ENCODE data around the gene KCNJ15. TPM values are rescaled to one million over a fixed set of nuclear protein-coding genes. Genes with fewer than 3 reads are reported as not detected.

KCNJ15 gene
- under 1 TPM; 0.15 to 0.17 TPM for total RNA-seq

DNA sequence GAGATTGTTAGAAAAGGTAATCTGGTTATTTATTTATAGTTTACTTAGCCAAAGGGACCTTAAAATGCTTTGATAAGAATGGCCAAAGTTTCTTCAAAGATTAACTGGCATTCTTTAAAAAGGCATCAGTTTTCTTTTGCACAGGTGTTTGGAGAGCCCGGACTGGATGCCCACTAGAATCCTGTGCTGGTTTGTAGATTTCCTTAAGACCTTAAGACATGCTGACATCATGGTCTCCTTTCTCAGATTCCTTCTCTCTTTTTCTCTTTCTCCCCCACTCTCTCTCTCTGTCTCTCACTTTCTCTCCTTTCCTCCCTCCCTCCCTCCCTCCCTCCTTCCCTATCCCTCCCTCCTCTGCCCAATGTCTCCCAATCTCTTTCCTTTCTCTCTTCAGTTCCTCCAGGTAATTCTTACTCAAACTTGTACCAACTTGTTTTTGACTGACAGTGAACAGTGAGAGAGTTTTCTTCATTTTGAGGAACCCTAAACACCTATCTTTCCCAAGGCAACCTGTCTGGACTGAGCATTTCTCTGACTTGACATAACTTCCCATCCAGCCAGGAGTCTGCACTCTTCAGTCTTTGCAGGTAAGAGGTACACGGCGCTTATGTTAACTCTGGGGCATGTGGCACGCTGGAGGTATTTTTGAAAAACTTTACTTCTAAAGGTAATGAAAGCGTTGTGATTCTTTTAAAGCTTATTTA is at the start of gene KCNJ15:
Gene KCNJ15, plus strand, starts transcription at position 393 of the 704 bp plus-strand sequence. CDS start 42,271 bp downstream, outside the sequence.
- DNase-seq: no peak
- Mint-ChIP-seq H3K36me3 (no peaks in the 10 kb centered on the region), H3K4me3 (no peak within 1 kb of the TSS), H3K27me3 (peaks cover 20% of the 10 kb centered on the region), H3K27ac (no peak within 1 kb of the TSS), H3K4me1 (ENCODE audit: low read depth) (no peaks in the 10 kb centered on the region), H3K9me3 (no peaks in the 10 kb centered on the region)
- ChIA-PET POLR2A (no interaction called here), CTCF (interaction anchor here (0.8 kb wide), 1 partner anchor 11 kb away, joined by 3 read pairs; no protein-coding TSS in a partner anchor)
- intact Hi-C loops (cut with micrococcal nuclease): no loop called here

DNA sequence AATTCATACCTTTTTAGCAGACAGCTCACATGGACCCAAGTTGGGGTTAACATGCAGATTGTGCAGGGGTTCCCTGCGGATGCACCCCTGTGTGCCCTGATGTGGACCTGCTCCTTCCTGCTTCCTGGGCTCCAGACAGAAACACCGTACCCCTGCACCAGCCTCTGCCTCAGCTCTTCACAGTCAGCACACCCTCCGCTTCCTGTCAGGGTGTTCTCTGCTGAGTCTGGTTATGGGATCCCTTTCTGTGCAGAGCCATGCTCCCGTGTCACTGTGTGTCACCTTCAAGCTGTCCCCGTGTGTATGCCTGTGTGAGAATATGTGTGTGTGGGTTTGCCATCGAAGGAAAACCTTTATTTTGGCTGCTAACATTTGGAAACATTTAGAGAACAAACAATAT is 48.7 kb upstream of the KCNJ15 start:
- CTCF ChIA-PET: interaction anchor here (1.8 kb wide), 1 partner anchor 144 kb away, joined by 6 read pairs; no protein-coding TSS in a partner anchor
- no peaks in the 10 kb centered on the region for H3K9me3 Mint-ChIP-seq
- H3K4me1 Mint-ChIP-seq (ENCODE audit: low read depth): peaks cover 3% of the 10 kb centered on the region
- no peak overlapping the region for H3K4me3 Mint-ChIP-seq
- no peak overlapping the region for H3K27ac Mint-ChIP-seq
- no peaks in the 10 kb centered on the region for H3K36me3 Mint-ChIP-seq
- POLR2A ChIA-PET: no interaction called here
- intact Hi-C loops (cut with micrococcal nuclease): no loop called here
- H3K27me3 Mint-ChIP-seq: peaks cover 20% of the 10 kb centered on the region
- no peak for DNase-seq

DNA sequence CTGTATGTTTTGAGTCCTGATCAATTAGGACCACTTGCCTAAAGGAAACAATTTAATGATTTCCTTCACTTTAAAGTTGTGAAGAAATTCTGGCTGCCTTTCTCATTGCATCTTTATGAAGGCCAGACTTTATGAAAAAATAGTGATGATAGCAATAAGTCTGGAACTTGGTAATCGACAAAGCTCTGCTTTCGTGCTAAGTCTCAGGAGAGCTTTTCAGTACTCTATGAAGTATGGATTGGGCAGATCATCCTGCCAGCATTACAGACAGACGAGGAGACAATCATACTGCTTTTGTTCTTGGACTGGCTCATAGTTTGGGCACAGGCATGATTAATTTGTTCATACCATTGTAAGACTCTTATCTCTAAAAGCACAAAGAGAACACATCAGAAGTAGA is 45.5 kb upstream of the KCNJ15 start:
- H3K4me1 Mint-ChIP-seq (ENCODE audit: low read depth): peaks cover 3% of the 10 kb centered on the region
- peaks cover 22% of the 10 kb centered on the region for H3K27me3 Mint-ChIP-seq
- no peak overlapping the region for H3K27ac Mint-ChIP-seq
- ChIA-PET CTCF (no interaction called here), POLR2A (no interaction called here)
- H3K9me3 Mint-ChIP-seq: no peaks in the 10 kb centered on the region
- no peak overlapping the region for H3K4me3 Mint-ChIP-seq
- intact Hi-C loops (cut with micrococcal nuclease): no loop called here
- no peak for DNase-seq
- no peaks in the 10 kb centered on the region for H3K36me3 Mint-ChIP-seq

DNA sequence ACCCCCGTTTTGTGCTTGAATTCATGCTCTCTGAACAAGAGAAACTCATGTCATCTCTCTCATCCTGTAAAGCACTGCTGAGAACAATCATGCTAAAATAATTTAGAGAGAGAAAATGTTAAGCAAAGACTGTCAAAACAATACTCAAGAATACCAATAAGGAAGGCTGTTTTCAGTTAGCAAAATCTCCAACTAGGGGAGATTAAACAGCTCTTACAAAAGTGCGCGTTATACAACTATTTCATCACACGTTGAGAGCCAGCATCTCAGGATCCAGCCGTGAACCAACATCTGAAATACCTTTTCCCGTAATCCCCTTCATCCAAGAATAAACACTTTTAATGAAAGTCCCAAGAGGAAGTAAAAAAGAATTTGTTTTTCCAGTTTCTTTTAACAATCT is 44.1 kb upstream of the KCNJ15 start:
- peaks cover 22% of the 10 kb centered on the region for H3K27me3 Mint-ChIP-seq
- CTCF ChIA-PET: interaction anchor here (1.8 kb wide), 1 partner anchor 143 kb away, joined by 7 read pairs; no protein-coding TSS in a partner anchor
- H3K4me3 Mint-ChIP-seq: no peak overlapping the region
- H3K36me3 Mint-ChIP-seq: no peaks in the 10 kb centered on the region
- POLR2A ChIA-PET: no interaction called here
- no peaks in the 10 kb centered on the region for H3K9me3 Mint-ChIP-seq
- peaks cover 3% of the 10 kb centered on the region for H3K4me1 Mint-ChIP-seq (ENCODE audit: low read depth)
- intact Hi-C loops (cut with micrococcal nuclease): no loop called here
- H3K27ac Mint-ChIP-seq: no peak overlapping the region
- no peak for DNase-seq

DNA sequence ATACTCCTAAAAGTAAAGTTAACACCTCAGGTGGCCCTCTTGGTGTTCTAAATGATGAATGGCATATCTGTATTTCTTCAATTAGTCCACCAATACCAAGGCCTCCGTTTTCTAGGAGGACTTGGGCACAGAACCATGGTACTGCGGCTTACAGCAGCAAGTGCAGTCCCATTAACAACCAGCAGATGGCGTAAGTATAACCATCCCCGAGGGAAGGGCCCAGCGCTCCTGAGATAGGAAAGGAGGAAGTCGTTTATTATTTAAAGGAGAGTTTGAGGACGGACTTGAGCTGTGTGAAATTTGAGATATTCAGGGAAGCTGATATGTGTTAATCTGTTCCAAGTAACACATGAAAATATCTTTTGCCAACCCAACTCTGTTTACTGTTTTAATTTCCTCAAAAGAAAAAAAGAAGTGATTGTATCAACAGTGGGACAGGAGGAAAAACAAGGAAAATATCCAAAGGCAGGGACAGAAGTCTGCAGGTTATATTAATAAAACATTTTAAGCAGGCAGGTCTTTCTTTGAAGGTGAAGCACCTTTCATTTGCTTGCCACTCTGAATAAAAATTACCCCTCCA is 37.7 kb upstream of the KCNJ15 start:
- H3K27me3 Mint-ChIP-seq: peaks cover 2% of the 10 kb centered on the region
- POLR2A ChIA-PET: no interaction called here
- CTCF ChIA-PET: interaction anchor here (0.6 to 5.7 kb wide), 18 partner anchors 9 to 919 kb away, joined by 3 to 148 read pairs (median 3); no protein-coding TSS in a partner anchor

DNA sequence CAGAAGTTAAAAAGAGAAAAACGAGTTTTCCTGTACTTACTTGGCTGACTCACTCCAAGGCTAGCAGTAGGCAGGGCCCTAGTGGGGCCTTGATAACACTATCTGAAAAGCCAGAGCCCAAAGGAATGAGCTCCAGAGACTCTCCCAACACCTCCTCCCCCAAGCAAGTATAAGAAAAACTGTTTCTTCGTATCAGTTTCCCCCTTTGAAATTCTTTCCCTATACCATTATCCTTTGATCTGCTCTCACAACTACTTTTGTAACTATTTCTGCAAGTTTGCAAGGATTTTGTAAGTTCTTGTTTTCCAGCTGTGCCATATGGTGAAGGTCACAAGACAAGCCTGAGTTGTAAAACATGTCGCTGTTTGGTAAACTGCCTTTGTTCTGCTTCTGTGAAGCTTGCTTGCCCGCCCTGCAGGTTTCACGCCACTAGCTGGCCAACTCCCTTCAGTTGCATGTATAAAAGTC is 36.5 kb upstream of the KCNJ15 start:
- peaks cover 6% of the 10 kb centered on the region for H3K4me1 Mint-ChIP-seq (ENCODE audit: low read depth)
- DNase-seq: no peak
- H3K4me3 Mint-ChIP-seq: no peak overlapping the region
- H3K9me3 Mint-ChIP-seq: peaks cover 25% of the 10 kb centered on the region
- CTCF ChIA-PET: interaction anchor here (1.2 to 5.7 kb wide), 4 partner anchors 11 to 918 kb away, joined by 3 to 148 read pairs (median 10); no protein-coding TSS in a partner anchor
- no peak overlapping the region for H3K27ac Mint-ChIP-seq
- H3K27me3 Mint-ChIP-seq: no peaks in the 10 kb centered on the region
- peaks cover 7% of the 10 kb centered on the region for H3K36me3 Mint-ChIP-seq
- POLR2A ChIA-PET: no interaction called here
- intact Hi-C loops (cut with micrococcal nuclease): no loop called here

More for the DNA sequence above, 37.7 kb upstream of the KCNJ15 start:
- Mint-ChIP-seq H3K36me3 (peaks cover 4% of the 10 kb centered on the region), H3K4me1 (ENCODE audit: low read depth) (peaks cover 6% of the 10 kb centered on the region), H3K9me3 (peaks cover 16% of the 10 kb centered on the region), H3K27ac (no peak overlapping the region), H3K4me3 (no peak overlapping the region)
- peak; percentile 69 for DNase-seq
- intact Hi-C loops (cut with micrococcal nuclease): loop anchor here (1.0 kb wide), 1 partner anchor 133 kb away; no protein-coding TSS in a partner anchor

DNA sequence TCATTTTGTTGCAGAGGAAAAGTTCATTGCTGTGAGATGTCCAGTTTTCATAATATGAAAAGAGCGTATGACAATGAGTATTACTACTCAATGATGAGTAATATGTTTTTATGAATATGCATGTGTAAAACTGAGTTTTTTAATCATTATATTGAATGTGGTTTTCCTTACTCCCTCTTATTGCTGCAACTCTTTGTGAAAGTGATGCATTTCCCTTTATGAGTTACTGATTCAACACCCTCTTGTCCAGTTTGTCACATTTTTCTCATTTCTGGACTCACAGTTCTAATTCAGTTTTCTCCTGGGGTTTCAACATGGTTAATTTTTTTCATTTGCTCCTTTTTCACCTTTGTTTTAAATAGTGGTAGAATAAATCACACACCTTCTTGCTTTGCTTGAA is 35.2 kb upstream of the KCNJ15 start:
- intact Hi-C loops (cut with micrococcal nuclease): no loop called here
- H3K36me3 Mint-ChIP-seq: peaks cover 7% of the 10 kb centered on the region
- ChIA-PET POLR2A (no interaction called here), CTCF (no interaction called here)
- peaks cover 36% of the 10 kb centered on the region for H3K9me3 Mint-ChIP-seq
- no peak overlapping the region for H3K27ac Mint-ChIP-seq
- H3K4me3 Mint-ChIP-seq: no peak overlapping the region
- H3K27me3 Mint-ChIP-seq: no peaks in the 10 kb centered on the region
- no peak for DNase-seq
- peaks cover 6% of the 10 kb centered on the region for H3K4me1 Mint-ChIP-seq (ENCODE audit: low read depth)

DNA sequence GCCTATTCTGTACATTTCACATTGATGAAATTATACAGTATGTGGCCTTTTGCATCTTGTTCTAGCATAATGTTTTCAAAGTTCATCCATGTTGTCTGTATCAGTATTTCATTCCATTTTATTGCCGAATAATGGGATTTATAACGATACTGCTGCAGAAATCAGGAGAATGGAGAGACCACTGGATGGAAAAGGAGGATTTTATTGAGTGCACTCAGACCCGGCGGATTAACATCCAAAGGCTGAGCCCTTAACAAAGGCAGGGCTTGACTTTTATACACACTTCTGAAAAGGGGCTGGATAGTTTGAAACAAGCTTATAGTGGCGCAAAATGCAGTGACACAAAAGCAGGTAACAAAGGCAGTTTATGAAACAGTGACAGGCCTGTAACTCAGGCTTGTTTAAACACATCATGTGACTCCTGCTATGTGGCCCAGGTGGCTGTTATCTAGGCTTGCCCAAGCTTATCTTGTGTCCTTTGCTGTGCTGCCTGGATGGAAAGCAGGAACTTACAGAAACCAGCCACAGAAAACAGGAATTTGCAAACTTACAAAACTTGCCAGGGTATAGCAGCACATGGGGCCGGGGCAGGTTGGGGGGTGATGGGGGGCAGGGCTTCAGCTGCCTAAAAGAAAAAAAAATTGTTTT is 32.8 kb upstream of the KCNJ15 start:
- peak; percentile 17 for DNase-seq
- POLR2A ChIA-PET: no interaction called here

DNA sequence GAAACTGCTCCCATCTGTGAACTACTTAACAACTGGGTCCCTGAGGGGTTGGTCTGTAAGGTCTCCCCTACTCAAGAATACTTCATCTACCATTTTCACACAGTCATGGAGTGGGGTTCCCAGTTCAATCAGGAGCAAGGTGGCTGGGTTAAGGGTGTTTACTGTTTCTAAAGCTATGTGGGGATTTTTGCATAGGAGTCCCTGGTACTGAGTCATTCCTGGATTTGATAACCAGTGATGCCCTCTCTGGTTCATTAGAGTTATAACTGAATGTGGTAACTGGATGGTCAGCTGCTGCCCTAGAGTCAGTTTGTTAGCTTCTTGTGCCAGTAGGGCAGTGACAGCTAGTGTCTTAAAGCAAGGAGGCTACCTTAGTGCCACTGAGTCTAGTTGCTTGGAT is 29.4 kb upstream of the KCNJ15 start:
- no peaks in the 10 kb centered on the region for H3K4me1 Mint-ChIP-seq (ENCODE audit: low read depth)
- intact Hi-C loops (cut with micrococcal nuclease): no loop called here
- H3K36me3 Mint-ChIP-seq: peaks cover 11% of the 10 kb centered on the region
- H3K4me3 Mint-ChIP-seq: no peak overlapping the region
- H3K9me3 Mint-ChIP-seq: peaks cover 79% of the 10 kb centered on the region
- no peak overlapping the region for H3K27ac Mint-ChIP-seq
- DNase-seq: no peak
- no peaks in the 10 kb centered on the region for H3K27me3 Mint-ChIP-seq
- POLR2A ChIA-PET: no interaction called here
- CTCF ChIA-PET: no interaction called here

More for the DNA sequence above, 32.8 kb upstream of the KCNJ15 start:
- peaks cover 5% of the 10 kb centered on the region for H3K4me1 Mint-ChIP-seq (ENCODE audit: low read depth)
- no peak overlapping the region for H3K27ac Mint-ChIP-seq
- H3K27me3 Mint-ChIP-seq: no peaks in the 10 kb centered on the region
- intact Hi-C loops (cut with micrococcal nuclease): no loop called here
- peaks cover 55% of the 10 kb centered on the region for H3K9me3 Mint-ChIP-seq
- peaks cover 7% of the 10 kb centered on the region for H3K36me3 Mint-ChIP-seq
- H3K4me3 Mint-ChIP-seq: no peak overlapping the region
- CTCF ChIA-PET: interaction anchor here (1.0 to 2.7 kb wide), 2 partner anchors 128 to 1295 kb away, joined by 3 to 9 read pairs; no protein-coding TSS in a partner anchor

DNA sequence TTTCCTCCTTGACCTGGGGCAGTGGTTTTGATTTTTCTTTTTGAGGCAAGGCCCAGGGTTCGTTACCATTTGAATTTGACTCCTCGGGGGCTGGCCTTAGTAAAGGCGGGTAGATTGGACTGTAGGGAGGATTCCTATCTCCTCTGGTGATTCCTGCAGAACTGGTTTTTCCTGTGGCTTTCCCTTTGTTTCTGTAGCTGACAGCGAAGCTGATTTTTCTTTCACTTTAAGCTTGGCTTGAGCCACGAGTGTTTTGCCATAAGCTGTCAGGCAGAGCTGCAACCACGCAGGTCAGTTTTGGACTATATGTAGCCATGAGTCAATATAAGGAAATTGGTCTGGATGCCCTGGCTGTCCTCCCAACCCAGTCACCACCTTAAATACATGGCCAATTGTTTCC is 28.7 kb upstream of the KCNJ15 start:
- Mint-ChIP-seq H3K27me3 (no peaks in the 10 kb centered on the region), H3K4me3 (no peak overlapping the region), H3K27ac (no peak overlapping the region), H3K4me1 (ENCODE audit: low read depth) (no peaks in the 10 kb centered on the region), H3K9me3 (peaks cover 74% of the 10 kb centered on the region), H3K36me3 (peaks cover 11% of the 10 kb centered on the region)
- intact Hi-C loops (cut with micrococcal nuclease): no loop called here
- ChIA-PET CTCF (interaction anchor here (1.4 kb wide), 1 partner anchor 10 kb away, joined by 3 read pairs; no protein-coding TSS in a partner anchor), POLR2A (no interaction called here)
- DNase-seq: no peak

DNA sequence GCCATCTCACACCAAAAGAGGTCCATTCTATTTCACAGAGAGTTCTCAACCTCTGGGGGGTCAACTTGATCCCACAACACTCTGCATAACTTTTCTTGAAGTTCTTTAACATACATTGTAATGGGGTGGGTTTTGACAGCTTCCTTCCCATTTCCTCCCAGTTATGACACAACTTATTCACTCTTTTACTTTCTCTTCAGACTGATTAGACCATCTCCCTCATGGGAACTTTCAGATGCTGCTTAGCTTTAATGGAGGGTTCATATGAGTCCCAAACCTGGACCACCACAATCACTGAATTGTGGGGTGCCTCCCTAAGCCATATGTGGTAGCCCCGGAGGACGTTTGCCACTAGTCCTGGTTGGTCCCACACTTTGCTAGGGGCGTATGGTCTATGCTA is 28.3 kb upstream of the KCNJ15 start:
- intact Hi-C loops (cut with micrococcal nuclease): no loop called here
- no peak overlapping the region for H3K4me3 Mint-ChIP-seq
- H3K9me3 Mint-ChIP-seq: peaks cover 71% of the 10 kb centered on the region
- H3K4me1 Mint-ChIP-seq (ENCODE audit: low read depth): no peaks in the 10 kb centered on the region
- H3K36me3 Mint-ChIP-seq: peaks cover 11% of the 10 kb centered on the region
- ChIA-PET POLR2A (no interaction called here), CTCF (interaction anchor here (1.4 kb wide), 1 partner anchor 10 kb away, joined by 3 read pairs; no protein-coding TSS in a partner anchor)
- no peaks in the 10 kb centered on the region for H3K27me3 Mint-ChIP-seq
- no peak for DNase-seq
- no peak overlapping the region for H3K27ac Mint-ChIP-seq

DNA sequence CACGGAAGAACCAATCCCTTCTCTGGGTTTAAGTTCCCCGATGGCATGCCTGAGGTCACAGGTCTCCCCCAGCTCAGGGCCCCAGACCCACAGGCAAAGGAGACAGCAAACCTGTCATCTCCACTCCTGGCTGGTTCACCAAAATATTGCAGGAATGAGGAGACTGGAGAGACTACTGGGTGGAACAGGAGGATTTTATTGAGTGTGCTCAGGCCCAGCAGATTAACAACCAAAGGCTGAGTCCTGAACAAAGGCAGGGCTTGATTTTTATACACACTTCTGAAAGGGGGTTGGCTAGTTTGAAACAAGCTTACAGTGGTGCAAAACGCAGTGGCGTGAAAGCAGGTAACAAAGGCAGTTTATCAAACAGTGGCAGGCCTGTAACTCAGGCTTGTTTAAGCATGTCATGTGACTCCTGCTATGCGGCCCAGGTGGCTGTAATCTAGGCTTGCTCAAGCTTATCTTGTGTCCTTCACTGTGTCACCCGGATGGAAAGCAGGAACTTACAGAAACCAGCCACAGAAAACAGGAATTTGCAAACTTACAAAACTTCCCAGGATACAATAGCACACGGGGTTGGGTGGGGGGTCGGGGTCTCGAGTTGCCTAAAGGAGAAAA is 27.4 kb upstream of the KCNJ15 start:
- H3K27me3 Mint-ChIP-seq: no peaks in the 10 kb centered on the region
- ChIA-PET CTCF (interaction anchor here (1.4 to 2.5 kb wide), 2 partner anchors 10 to 11 kb away, joined by 3 to 13 read pairs; no protein-coding TSS in a partner anchor), POLR2A (no interaction called here)
- no peaks in the 10 kb centered on the region for H3K4me1 Mint-ChIP-seq (ENCODE audit: low read depth)
- no peak overlapping the region for H3K27ac Mint-ChIP-seq
- intact Hi-C loops (cut with micrococcal nuclease): no loop called here
- peaks cover 7% of the 10 kb centered on the region for H3K36me3 Mint-ChIP-seq
- no peak for DNase-seq
- H3K9me3 Mint-ChIP-seq: peaks cover 64% of the 10 kb centered on the region
- no peak overlapping the region for H3K4me3 Mint-ChIP-seq
